ENCODE results near the gene GDF2.

DNA sequence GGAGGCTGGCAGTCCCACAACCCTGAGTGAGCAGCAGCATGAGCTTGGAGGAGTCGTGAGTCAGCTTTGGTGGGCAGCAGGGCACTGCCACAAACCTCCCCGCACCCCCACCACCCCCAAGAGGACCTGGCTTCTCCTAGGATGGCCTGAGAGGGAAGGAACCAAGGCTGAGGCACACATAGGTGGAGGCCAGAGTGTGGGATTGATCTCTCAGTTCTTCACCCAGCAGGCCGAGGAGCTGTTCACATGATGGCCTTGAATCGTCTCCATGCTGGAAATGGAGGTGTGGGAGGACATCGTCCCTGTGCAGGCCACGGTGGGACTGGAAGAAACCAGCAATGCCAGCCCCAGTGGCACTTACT, 39.6 kb upstream of the GDF2 start:
- TF ChIP-seq, protein P1, sequence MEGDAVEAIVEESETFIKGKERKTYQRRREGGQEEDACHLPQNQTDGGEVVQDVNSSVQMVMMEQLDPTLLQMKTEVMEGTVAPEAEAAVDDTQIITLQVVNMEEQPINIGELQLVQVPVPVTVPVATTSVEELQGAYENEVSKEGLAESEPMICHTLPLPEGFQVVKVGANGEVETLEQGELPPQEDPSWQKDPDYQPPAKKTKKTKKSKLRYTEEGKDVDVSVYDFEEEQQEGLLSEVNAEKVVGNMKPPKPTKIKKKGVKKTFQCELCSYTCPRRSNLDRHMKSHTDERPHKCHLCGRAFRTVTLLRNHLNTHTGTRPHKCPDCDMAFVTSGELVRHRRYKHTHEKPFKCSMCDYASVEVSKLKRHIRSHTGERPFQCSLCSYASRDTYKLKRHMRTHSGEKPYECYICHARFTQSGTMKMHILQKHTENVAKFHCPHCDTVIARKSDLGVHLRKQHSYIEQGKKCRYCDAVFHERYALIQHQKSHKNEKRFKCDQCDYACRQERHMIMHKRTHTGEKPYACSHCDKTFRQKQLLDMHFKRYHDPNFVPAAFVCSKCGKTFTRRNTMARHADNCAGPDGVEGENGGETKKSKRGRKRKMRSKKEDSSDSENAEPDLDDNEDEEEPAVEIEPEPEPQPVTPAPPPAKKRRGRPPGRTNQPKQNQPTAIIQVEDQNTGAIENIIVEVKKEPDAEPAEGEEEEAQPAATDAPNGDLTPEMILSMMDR (conservative IDR thresholded peaks at IDR 0.05; ENCODE audit: low read depth, low read length): no peak
- TF ChIP-seq EZH2 (IDR thresholded peaks at IDR 0.05; ENCODE audit: borderline replicate concordance, low read depth, low read length, poor library complexity, severe bottlenecking): no peak
